Pancreas (tissue), 10 donors: ENCODE data around the gene SON. TPM values are rescaled to one million over a fixed set of nuclear protein-coding genes. Genes with fewer than 3 reads are reported as not detected.
"Not testable (repeated sequence)": the region's sequence is repeated elsewhere in the genome, so short reads cannot be mapped to it uniquely, and the experiment has no call there.

ENCODE experiments used
- ATAC-seq, 4 donors: fragments of 200-7000 bp; cut with Tn5 transposase; one replicate each; pipeline versions ENCODE4 v1.8.0 to v1.9.1; 2020; ENCODE audit warnings: mild to moderate bottlenecking in 4 of 4, moderate library complexity in 4 of 4
- DNase-seq, 6 donors: peaks; one replicate each; pipeline ENCODE4 v3.0.0-alpha.2; 2020
- FAIRE-seq: peaks from 2 replicates; lab custom pipeline; 2012; peaks lifted over from hg19 to GRCh38; lab: Jason Lieb, UNC
- H3K27ac ChIP-seq, 4 donors: fragments of 200-600 bp; sonication (generic); 1 replicate in 3 of 4; 2 replicates in 1 of 4; pipeline versions ENCODE4 v1.5.0 to v1.8.0; 2020
- H3K27me3 ChIP-seq, 4 donors: fragments of 200-600 bp; one replicate each; pipeline ENCODE4 v1.8.0; 2021
- H3K36me3 ChIP-seq, 3 donors: fragments of 200-600 bp; sonication (generic) in 1 of 3; one replicate each; pipeline versions ENCODE4 v1.5.0 to v1.8.0; 2020 to 2021
- H3K4me1 ChIP-seq, 3 donors: fragments of 200-600 bp; one replicate each; pipeline ENCODE4 v1.8.0; 2021
- H3K4me3 ChIP-seq, 4 donors: fragments of 200-600 bp; sonication (generic) in 2 of 4; one replicate each; pipeline versions ENCODE4 v1.5.0 to v1.8.0; 2020 to 2021
- H3K9me3 ChIP-seq, 4 donors: fragments of 200-600 bp; one replicate each; pipeline ENCODE4 v1.8.0; 2021
- CTCF ChIP-seq, 4 donors: fragments of 200-600 bp; sonication (generic) in 3 of 4; IDR thresholded peaks; one replicate each; pipeline versions ENCODE4 v1.5.0 to v1.8.0; 2021; ENCODE audit warnings: antibody characterized with exemption in 4 of 4
- WGBS, 2 donors: extraction: QIAGEN DNeasy Blood & Tissue Kit; methylation state at CpG; one replicate each; pipeline ENCODE4 v1.1.7; 2013; 5-methylcytosine and 5-hydroxymethylcytosine counted together
- intact Hi-C, 3 donors: fragments of 100-400 bp; cut with DNase I; formaldehyde crosslinking; loops; one replicate each; pipeline versions ENCODE4 v1.11.1 to v1.14.2; 2022
- polyA plus RNA-seq, 2 donors: library from polyadenylated mRNA; stranded (reverse); fragments of 200-250 nt; gene quantifications; one replicate each; pipeline ENCODE4 v1.2.3, GENCODE V29; 2013
- total RNA-seq, 6 donors: library from RNA; stranded (reverse); fragmentation: NEBNext Ultra II Directional in 4 of 6; extraction: Animal tissue kit (Norgen Biotek cat#: 25700) in 4 of 6; gene quantifications; one replicate each; pipeline versions ENCODE4 v1.2.1 to v1.2.4, GENCODE V29; 2021 to 2023
- donor health status: healthy with polysubstance abuse.
- donor health status: DM: no; HTN: no; CAD: no; lungs with moderate emphysema.
- donor health status: DM: no; HTN: no; CAD: no.
- donor health status: control.
- donor health status: control.
- donor health status: Bipolar disorder and iron deficiency.
- donor health status: DM: yes; HTN: yes; CAD: no.
- donor health status: DM: no; HTN: no; CAD: no.
- donor health status: DM: no; HTN: no; CAD: no.
- donor health status: DM: yes; HTN: yes; CAD: no.

The SON gene
- total and polyA plus RNA-seq, 8 donors = 82.5 to 205 (median 102) TPM

GRCh38 chr21:33566514-33566913 lies 23.7 kb downstream of the SON start:
- 97 to 98% methylated on average over 2 of the region's 2 CpGs for WGBS, 2 donors
- no peak for DNase-seq
- no peaks in the 10 kb centered on the region for H3K4me1 ChIP-seq
- H3K27ac ChIP-seq = no peak overlapping the region
- TF ChIP-seq CTCF (IDR thresholded peaks at IDR 0.05) = no peak
- FAIRE-seq = no peak
- intact Hi-C loops = no loop called here
- ATAC-seq = no peak
- no peaks in the 10 kb centered on the region for H3K9me3 ChIP-seq
- H3K4me3 ChIP-seq = no peak overlapping the region
- H3K36me3 ChIP-seq = peaks cover 0 to 39% (median 26%) of the 10 kb centered on the region in 3 donors
- H3K27me3 ChIP-seq = no peaks in the 10 kb centered on the region

- Histone ChIP-seq H3K27me3 (no peaks in the 10 kb centered on the region), H3K27ac (no peak overlapping the region), H3K36me3 (peaks cover 0 to 42% (median 23%) of the 10 kb centered on the region in 3 donors), H3K9me3 (no peaks in the 10 kb centered on the region), H3K4me1 (no peaks in the 10 kb centered on the region), H3K4me3 (no peak overlapping the region)
- WGBS, 2 donors = 86 to 88% methylated on average over 6 of the region's 6 CpGs
- no peak for TF ChIP-seq CTCF (IDR thresholded peaks at IDR 0.05)
- no peak for ATAC-seq
- DNase-seq = no peak
- FAIRE-seq = no peak
- intact Hi-C loops = no loop called here
These were observed 25.1 kb downstream of the SON start for GRCh38 chr21:33567914-33568313.

GRCh38 chr21:33568448-33568847 lies 25.6 kb downstream of the SON start:
- intact Hi-C loops = no loop called here
- no peaks in the 10 kb centered on the region for H3K9me3 ChIP-seq
- H3K4me1 ChIP-seq = no peaks in the 10 kb centered on the region
- peaks cover 0 to 45% (median 20%) of the 10 kb centered on the region in 3 donors for H3K36me3 ChIP-seq
- no peaks in the 10 kb centered on the region for H3K27me3 ChIP-seq
- FAIRE-seq = no peak
- ATAC-seq = no peak
- H3K4me3 ChIP-seq = no peak overlapping the region
- WGBS, 2 donors = 72 to 77% methylated on average over 2 of the region's 2 CpGs
- no peak overlapping the region for H3K27ac ChIP-seq
- TF ChIP-seq CTCF (IDR thresholded peaks at IDR 0.05) = no peak
- no peak for DNase-seq

- ATAC-seq (no peak), FAIRE-seq (no peak), DNase-seq (no peak)
- intact Hi-C loops = no loop called here
- TF ChIP-seq CTCF (IDR thresholded peaks at IDR 0.05) = no peak
- H3K4me1 ChIP-seq = no peaks in the 10 kb centered on the region
- WGBS, 2 donors = 77 to 88% methylated on average over 5 of the region's 5 CpGs
- H3K27me3 ChIP-seq = no peaks in the 10 kb centered on the region
- H3K9me3 ChIP-seq = no peaks in the 10 kb centered on the region
- H3K36me3 ChIP-seq = peaks cover 0 to 51% (median 20%) of the 10 kb centered on the region in 3 donors
- no peak overlapping the region for H3K27ac ChIP-seq
- no peak overlapping the region for H3K4me3 ChIP-seq
These were observed 27.2 kb downstream of the SON start for GRCh38 chr21:33569991-33570390.

- Histone ChIP-seq H3K4me1 (no peaks in the 10 kb centered on the region), H3K9me3 (no peaks in the 10 kb centered on the region), H3K27me3 (no peaks in the 10 kb centered on the region), H3K4me3 (no peak overlapping the region), H3K36me3 (peaks cover 0 to 61% (median 17%) of the 10 kb centered on the region in 3 donors), H3K27ac (no peak overlapping the region)
- no peak for FAIRE-seq
- intact Hi-C loops = no loop called here
- no peak for DNase-seq
- peak; percentile 51 to 76 (median 58) for ATAC-seq
- 34 to 35% methylated on average over 3 of the region's 3 CpGs for WGBS, 2 donors
- TF ChIP-seq CTCF (IDR thresholded peaks at IDR 0.05) = no peak
These were observed 29.5 kb downstream of the SON start for GRCh38 chr21:33572350-33572749.

GRCh38 chr21:33576741-33577141 lies 33.9 kb downstream of the SON start:
- peak in 2 of 4 donors; percentile 30 to 56 for ATAC-seq
- DNase-seq, intact Hi-C loops, H3K4me3 ChIP-seq, H3K9me3 ChIP-seq, FAIRE-seq, H3K27ac ChIP-seq, H3K4me1 ChIP-seq, H3K27me3 ChIP-seq: not testable (repeated sequence)
- whole genome bisulfite sequencing, 2 donors = 10 to 17% methylated on average over 2 of the region's 2 CpGs
- peaks cover 0 to 28% (median 2%) of the 10 kb centered on the region in 3 donors for H3K36me3 ChIP-seq
